GM19395 (cell line): Measurements from ENCODE around the gene EIF4A3.

Experiments used
- ATAC-seq: cut with Tn5 transposase; IDR thresholded peaks from one replicate; pipeline ENCODE4 v1.9.1; 2021; ENCODE audit warnings: mild to moderate bottlenecking, moderate library complexity; ENCODE audit not compliant: unreplicated experiment

EIF4A3 gene

DNA sequence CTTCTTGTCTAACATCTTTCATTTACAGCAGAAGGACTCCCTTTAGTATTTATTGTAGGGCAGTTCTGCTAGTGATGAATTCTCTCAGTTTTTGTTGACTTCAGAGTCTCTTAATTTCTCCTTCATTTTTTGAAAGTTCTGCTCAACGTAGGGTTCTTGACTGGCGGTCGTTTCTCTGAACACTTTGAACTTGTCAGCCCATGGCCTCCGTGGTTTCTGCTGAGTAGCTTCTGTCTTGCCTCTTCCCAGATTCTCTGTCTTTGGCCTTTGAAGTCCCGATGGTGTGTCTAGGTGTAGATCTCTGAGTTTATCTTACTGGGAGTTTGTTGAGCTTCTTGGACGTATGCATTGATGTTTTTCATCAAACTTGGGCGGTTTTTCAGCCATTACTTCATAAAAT is 32.2 kb downstream of the EIF4A3 start:
- no peak for ATAC-seq

DNA sequence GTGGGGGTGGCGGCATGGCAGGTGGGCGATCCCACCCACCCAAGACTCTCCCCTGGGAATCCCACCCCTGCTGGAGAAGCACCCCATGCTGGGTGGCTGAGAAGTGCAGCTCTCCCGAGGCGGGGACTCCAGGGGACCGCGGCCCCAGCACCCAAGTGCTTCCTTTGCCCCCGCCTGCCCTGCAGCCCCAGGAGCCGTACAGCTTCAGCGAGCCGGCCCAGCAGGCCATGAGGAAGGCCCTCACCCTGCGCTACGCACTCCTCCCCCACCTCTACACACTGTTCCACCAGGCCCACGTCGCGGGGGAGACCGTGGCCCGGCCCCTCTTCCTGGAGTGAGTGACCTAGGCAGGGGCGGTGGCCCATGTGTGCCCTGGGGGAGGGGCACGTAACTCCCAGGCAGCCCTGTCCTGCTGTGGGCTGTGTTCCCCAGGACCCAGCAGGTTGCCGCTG is 33.9 kb downstream of the EIF4A3 start:
- ATAC-seq: no peak

GRCh38 chr17:80112471-80113032 is 34.4 kb downstream of the EIF4A3 start:
- ATAC-seq: no peak

- no peak for ATAC-seq
Measured at GRCh38 chr17:80111702-80112470, 35.0 kb downstream of the EIF4A3 start.

DNA sequence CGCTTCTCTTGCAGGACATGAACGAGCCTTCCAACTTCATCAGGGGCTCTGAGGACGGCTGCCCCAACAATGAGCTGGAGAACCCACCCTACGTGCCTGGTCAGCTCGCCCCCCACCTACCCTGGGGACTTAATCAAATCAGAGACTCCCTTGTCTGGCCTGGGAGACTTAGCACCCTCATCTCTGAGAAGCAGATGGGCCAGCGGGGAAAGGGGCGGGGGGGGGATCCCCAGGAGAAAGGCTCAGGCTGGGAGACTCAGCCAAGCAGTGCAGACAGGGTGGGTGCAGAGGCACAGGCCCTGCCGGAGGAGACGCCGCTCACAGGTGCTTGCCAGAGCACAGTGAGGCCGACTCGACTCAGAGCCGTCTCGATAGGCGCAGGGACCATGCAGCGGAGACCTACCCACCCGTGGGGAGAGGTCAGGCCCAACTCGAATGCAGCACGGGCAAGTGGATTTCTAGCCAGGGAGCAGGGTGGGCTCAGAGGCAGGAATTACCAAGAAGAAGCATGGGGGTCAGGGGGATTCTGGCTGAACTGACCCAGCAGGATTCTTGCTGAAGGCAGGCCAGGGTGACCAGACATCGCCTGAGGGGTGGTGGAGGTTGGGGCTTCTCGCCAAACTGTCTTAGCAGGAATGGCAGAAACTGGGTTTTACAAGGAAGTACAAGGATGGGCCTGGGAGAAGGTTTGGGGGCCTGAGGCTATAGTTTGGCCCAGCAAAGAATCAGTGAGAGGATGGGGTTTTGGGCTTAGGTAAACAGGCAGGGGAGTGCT is 35.8 kb downstream of the EIF4A3 start:
- no peak for ATAC-seq

GRCh38 chr17:80110447-80110812 is 36.5 kb downstream of the EIF4A3 start:
- ATAC-seq: no peak

DNA sequence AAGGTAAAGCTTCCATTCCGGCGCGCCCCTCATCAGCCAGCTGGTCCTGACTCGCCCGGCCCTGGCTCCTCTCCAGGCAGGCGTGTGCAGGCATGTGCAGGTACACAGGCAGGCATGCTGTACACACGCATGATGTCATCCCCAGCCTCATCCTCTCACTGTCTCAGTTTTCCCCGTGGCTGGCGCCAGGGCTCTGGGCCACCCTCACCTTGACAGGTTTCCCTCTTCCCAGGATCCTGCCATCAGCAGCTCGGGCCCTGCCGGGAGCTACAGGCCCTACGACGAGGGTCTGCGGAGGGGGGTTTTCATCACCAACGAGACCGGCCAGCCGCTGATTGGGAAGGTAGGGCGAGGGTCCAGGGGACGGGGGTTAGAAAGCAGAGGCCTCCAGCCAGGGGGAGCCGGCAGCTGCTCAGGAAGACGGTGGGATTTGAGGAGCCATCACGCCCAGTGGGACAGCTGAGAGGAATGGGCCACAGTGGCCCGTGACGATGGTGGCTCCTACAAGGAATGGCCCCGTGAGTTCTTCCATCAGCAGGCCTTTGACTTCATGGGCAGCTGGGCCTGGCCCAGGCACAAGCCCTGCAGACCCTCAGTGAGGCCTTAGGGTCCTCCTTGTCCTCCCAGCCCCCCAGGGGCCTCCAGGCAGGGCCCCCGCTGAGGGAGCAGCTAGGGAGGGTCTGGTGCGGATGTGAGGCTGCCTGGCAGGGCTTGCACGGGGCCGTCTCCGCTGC is 37.0 kb downstream of the EIF4A3 start:
- ATAC-seq: no peak

DNA sequence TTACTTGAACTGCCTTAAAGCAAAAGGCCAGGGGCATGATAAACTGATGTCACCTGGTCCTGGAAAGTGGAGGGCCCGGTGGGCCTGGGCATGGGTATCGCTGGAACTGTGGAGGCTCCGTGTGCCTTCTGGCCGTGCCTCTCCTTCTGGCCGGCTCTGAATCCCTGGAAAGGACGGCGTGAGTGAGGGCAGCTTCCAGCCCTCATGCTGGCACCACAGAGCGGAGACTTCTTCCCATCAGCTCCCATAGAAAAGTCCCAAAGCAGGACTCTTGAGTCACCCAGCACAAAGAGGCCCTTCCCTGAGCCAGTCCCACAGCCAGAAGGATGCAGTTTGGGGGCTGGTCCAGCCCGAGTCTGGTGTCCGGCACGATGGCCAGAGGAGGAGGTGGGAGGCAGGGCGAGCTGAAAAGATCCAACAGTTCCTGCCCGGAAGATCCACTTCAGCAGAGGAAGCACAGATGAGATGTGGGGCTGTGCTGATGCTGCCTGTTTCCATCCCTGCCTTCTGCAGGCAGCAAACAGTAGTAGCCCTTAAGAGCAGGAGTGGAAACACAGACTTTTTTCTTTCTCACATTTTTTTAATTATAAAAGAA is 37.8 kb downstream of the EIF4A3 start:
- ATAC-seq: no peak

DNA sequence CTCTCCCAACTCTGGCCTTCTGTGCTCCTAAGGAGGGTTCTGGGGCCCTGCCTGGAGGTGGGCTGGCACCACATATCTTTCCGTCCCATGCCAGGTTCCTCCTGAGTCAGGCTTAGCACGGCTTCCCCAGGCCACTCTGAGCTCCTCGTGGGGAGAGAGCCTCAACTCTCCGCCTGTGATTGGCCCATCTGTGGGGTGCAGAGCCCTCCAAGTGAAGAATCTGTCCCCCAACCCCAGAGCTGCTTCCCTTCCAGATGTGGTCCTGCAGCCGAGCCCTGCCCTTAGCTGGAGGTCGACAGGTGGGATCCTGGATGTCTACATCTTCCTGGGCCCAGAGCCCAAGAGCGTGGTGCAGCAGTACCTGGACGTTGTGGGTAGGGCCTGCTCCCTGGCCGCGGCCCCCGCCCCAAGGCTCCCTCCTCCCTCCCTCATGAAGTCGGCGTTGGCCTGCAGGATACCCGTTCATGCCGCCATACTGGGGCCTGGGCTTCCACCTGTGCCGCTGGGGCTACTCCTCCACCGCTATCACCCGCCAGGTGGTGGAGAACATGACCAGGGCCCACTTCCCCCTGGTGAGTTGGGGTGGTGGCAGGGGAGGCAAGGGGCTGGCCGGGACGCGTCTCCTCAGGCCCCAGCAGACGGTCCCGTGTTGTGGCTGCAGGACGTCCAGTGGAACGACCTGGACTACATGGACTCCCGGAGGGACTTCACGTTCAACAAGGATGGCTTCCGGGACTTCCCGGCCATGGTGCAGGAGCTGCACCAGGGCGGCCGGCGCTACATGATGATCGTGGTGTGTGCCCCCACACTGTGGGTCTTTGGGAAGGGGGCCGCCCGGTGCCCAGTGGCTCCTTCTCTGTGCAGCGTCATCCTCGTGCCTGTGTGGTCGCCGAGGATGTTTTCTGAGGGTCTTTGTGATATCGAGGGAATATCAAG is 38.6 kb downstream of the EIF4A3 start:
- no peak for ATAC-seq

DNA sequence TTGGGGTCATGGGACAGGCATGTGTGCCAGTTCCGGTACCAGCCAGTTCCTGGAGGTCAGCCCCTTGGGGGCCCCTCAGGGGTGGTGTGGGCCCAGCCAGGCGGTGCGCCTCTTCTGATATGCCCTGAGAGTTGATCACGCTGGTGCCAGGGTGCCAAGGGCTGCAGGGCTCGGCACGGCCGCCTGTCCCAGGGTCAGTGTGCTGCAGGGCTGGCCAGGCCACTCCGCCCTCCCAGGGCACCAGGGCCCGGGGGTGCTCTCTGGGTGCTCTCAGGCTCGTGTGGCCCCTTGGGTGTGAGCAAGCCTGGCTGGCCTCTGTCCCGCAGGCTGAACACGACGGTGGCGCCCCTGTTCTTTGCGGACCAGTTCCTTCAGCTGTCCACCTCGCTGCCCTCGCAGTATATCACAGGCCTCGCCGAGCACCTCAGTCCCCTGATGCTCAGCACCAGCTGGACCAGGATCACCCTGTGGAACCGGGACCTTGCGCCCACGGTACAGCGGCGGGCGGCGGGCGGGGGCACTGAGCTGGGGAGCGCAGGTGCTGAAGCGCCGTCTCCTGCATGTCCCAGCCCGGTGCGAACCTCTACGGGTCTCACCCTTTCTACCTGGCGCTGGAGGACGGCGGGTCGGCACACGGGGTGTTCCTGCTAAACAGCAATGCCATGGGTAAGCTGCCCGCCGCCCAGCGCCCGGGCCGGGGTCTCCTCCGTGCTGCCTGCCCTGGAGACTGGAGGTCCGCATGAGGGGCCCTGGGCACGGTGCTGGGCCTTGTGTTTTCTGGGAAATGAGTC is 39.5 kb downstream of the EIF4A3 start:
- no peak for ATAC-seq

DNA sequence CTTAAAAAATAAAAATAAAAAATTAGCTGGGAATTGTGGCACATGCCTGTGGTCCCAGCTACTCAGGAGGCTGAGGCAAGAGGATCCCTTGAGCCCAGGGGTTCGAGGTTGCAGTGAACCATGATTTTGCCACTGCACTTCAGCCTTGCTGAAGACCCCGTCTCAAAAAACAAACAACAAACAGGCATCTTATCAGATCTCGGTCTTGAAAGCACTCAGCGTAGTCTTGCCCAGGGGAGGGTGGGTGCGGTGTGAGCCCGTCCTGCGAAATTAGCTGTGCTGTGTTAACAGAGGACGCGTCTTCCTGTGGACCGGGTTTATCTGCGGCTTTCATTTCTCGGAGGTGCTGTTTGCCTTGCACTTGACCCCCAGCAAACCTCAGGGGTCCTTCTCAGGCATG is 40.2 kb downstream of the EIF4A3 start:
- no peak for ATAC-seq

DNA sequence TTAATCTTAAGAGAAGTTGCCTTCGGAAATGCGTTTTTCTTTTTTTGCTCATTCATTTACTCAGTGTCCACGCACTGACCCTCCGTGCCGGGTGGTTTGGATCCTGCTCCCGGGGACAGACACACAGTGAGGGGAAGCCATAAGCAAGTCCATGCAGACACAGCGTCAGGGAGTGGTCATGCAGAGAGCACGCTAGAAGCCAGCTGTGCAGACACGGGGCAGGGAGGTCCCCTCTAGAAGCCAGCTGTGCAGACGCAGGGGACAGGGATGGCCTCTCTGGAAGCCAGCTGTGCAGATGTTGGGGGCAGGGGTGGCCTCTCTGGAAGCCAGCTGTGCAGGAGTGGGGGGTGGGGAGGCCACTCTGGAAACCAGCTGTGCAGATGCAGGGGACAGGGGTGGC is 40.8 kb downstream of the EIF4A3 start:
- no peak for ATAC-seq

DNA sequence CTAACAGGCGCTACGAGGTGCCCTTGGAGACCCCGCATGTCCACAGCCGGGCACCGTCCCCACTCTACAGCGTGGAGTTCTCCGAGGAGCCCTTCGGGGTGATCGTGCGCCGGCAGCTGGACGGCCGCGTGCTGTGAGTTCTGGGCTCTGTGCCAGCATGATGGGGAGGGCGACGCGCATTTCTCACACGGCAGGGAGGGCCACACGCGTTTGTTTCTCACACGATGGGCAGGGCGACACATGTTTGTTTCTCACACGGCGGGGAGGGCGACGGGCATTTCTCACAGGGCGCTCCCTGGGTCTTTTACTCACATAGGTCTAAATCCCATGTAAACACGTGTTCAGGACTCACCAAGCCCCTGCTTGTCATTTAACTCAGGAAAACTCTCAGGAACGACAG is 41.2 kb downstream of the EIF4A3 start:
- no peak for ATAC-seq

GRCh38 chr17:80104956-80105375 is 42.0 kb downstream of the EIF4A3 start:
- ATAC-seq: no peak

DNA sequence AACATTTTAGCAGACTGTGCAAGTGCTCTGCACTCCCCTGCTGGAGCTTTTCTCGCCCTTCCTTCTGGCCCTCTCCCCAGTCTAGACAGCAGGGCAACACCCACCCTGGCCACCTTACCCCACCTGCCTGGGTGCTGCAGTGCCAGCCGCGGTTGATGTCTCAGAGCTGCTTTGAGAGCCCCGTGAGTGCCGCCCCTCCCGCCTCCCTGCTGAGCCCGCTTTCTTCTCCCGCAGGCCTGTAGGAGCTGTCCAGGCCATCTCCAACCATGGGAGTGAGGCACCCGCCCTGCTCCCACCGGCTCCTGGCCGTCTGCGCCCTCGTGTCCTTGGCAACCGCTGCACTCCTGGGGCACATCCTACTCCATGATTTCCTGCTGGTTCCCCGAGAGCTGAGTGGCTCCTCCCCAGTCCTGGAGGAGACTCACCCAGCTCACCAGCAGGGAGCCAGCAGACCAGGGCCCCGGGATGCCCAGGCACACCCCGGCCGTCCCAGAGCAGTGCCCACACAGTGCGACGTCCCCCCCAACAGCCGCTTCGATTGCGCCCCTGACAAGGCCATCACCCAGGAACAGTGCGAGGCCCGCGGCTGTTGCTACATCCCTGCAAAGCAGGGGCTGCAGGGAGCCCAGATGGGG is 42.5 kb downstream of the EIF4A3 start:
- no peak for ATAC-seq

DNA sequence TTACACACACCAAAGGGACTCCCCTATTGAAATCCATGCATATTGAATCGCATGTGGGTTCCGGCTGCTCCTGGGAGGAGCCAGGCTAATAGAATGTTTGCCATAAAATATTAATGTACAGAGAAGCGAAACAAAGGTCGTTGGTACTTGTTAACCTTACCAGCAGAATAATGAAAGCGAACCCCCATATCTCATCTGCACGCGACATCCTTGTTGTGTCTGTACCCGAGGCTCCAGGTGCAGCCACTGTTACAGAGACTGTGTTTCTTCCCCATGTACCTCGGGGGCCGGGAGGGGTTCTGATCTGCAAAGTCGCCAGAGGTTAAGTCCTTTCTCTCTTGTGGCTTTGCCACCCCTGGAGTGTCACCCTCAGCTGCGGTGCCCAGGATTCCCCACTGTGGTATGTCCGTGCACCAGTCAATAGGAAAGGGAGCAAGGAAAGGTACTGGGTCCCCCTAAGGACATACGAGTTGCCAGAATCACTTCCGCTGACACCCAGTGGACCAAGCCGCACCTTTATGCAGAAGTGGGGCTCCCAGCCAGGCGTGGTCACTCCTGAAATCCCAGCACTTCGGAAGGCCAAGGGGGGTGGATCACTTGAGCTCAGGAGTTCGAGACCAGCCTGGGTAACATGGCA is 43.4 kb downstream of the EIF4A3 start:
- ATAC-seq: no peak

GRCh38 chr17:80102664-80103448 is 44.1 kb downstream of the EIF4A3 start:
- no peak for ATAC-seq
